OCI-LY7 (cell line): ENCODE measurements around the gene LPIN2. TPM values are rescaled to one million over a fixed set of nuclear protein-coding genes. Genes with fewer than 3 reads are reported as not detected.

Source experiments
- BruUV-seq: library from RNA; stranded (reverse); fragments of 400-500 nt; replicated peaks from 2 replicates; lab custom pipeline; 2021; lab: Mats Ljungman, UMichigan
- CTCF ChIA-PET: fragments of 300-600 bp; sonication (Branson Sonifier 250); formaldehyde crosslinking; loops from one replicate; lab custom pipeline; 2022; ENCODE audit warnings: antibody characterized with exemption; ENCODE audit not compliant: unreplicated experiment; lab: Charles Lee
- POLR2A ChIA-PET: fragments of 300-600 bp; sonication (Branson Sonifier 250); formaldehyde crosslinking; loops from one replicate; lab custom pipeline; 2022; ENCODE audit warnings: antibody characterized with exemption; lab: Charles Lee
- DNase-seq: peaks from one replicate; pipeline ENCODE4 v3.0.0-alpha.2; 2015; ENCODE audit warnings: low spot score
- H2AFZ ChIP-seq: fragments of 200-600 bp; sonication (generic), shearing (Covaris generic); 2 replicates; pipeline ENCODE4 v1.6.1; 2014; ENCODE audit warnings: mild to moderate bottlenecking, antibody characterized with exemption, low read length, moderate library complexity
- H3K27ac ChIP-seq: fragments of 200-600 bp; sonication (generic); 2 replicates; pipeline ENCODE4 v1.5.1; 2014; ENCODE audit warnings: mixed run types, low read depth, mild to moderate bottlenecking, moderate library complexity, low read length, inconsistent platforms; ENCODE audit not compliant: poor library complexity, severe bottlenecking
- H3K36me3 ChIP-seq: fragments of 200-600 bp; sonication (generic); 2 replicates; pipeline ENCODE4 v1.6.1; 2014; ENCODE audit warnings: mild to moderate bottlenecking, antibody characterized with exemption, low read length, moderate library complexity, mixed read lengths; ENCODE audit not compliant: insufficient read depth
- H3K4me1 ChIP-seq: fragments of 200-600 bp; sonication (generic); 2 replicates; pipeline ENCODE4 v1.5.1; 2014; ENCODE audit warnings: mild to moderate bottlenecking, low read length; ENCODE audit not compliant: insufficient read depth, poor library complexity, severe bottlenecking
- H3K4me2 ChIP-seq: fragments of 200-600 bp; sonication (generic); 2 replicates; pipeline ENCODE4 v1.6.1; 2014; ENCODE audit warnings: mild to moderate bottlenecking, low read length
- H3K4me3 ChIP-seq: fragments of 200-600 bp; sonication (generic); 2 replicates; pipeline ENCODE4 v1.5.1; 2014; ENCODE audit warnings: mild to moderate bottlenecking, low read depth, low read length; ENCODE audit not compliant: poor library complexity, severe bottlenecking
- H3K79me2 ChIP-seq: fragments of 200-600 bp; sonication (generic); 2 replicates; pipeline ENCODE4 v1.6.1; 2016; ENCODE audit warnings: low read depth, mild to moderate bottlenecking, low read length, moderate library complexity, mixed read lengths; ENCODE audit not compliant: insufficient read depth
- H3K9me2 ChIP-seq: fragments of 200-600 bp; sonication (generic); 2 replicates; pipeline ENCODE4 v1.6.1; 2016; ENCODE audit warnings: mild to moderate bottlenecking, low read length, mixed read lengths; ENCODE audit not compliant: insufficient read depth
- H3K9me3 ChIP-seq: fragments of 200-600 bp; sonication (generic); 2 replicates; pipeline ENCODE4 v1.6.1; 2014; ENCODE audit warnings: mild to moderate bottlenecking, mixed run types, low read length, mixed read lengths
- H4K20me1 ChIP-seq: fragments of 200-600 bp; sonication (generic); 2 replicates; pipeline ENCODE4 v1.6.1; 2014; ENCODE audit warnings: mild to moderate bottlenecking, antibody characterized with exemption, low read length, moderate library complexity, mixed read lengths; ENCODE audit not compliant: insufficient read depth
- CTCF ChIP-seq: fragments of 200-600 bp; sonication (generic); conservative IDR thresholded peaks from 2 replicates; pipeline ENCODE4 v1.5.1; 2014; ENCODE audit warnings: mild to moderate bottlenecking, antibody characterized with exemption, low read length, moderate library complexity, mixed read lengths
- EZH2phosphoT487 ChIP-seq: fragments of 200-600 bp; sonication (generic); IDR thresholded peaks from 2 replicates; pipeline ENCODE4 v1.6.1; 2018; ENCODE audit warnings: low read depth, borderline replicate concordance, mild to moderate bottlenecking, mixed run types, antibody characterized with exemption, low read length, moderate library complexity, mixed read lengths
- intact Hi-C: fragments of 100-400 bp; cut with micrococcal nuclease; formaldehyde crosslinking; loops from one replicate; pipeline ENCODE4 v1.10.0; 2022; ENCODE audit not compliant: unreplicated experiment
- total RNA-seq, 2 experiments: library from RNA; depleted of rRNA in 1 of 2; stranded (reverse); fragments of >200 nt in 1 of 2; shearing (Covaris generic) in 1 of 2; gene quantifications; 2 replicates each; pipeline ENCODE4 v1.2.3, GENCODE V29; 2014 to 2022

LPIN2 gene
- total RNA-seq, 2 experiments from 2014 or later = 18.9 to 20.1 TPM

- Histone ChIP-seq H3K79me2 (peaks cover 64% of the 10 kb centered on the region; the same call in 1 of the 2 replicates), H3K4me3 (peak overlapping the region; percentile 12), H3K9me2 (no peaks in the 10 kb centered on the region), H4K20me1 (peaks cover 3% of the 10 kb centered on the region; the same call in 1 of the 2 replicates), H3K4me2 (peak overlapping the region; percentile 55), H3K36me3 (no peaks in the 10 kb centered on the region; the same call in 1 of the 2 replicates), H2AFZ (peak overlapping the region; percentile 40; the same call in 1 of the 2 replicates), H3K9me3 (no peaks in the 10 kb centered on the region), H3K4me1 (peaks cover 72% of the 10 kb centered on the region), H3K27ac (peak overlapping the region; percentile 62)
- CTCF ChIA-PET = no interaction called here
- TF ChIP-seq EZH2phosphoT487 = no peak
- TF ChIP-seq CTCF = no peak
- POLR2A ChIA-PET = interaction anchor here (0.9 to 13.3 kb wide), 8 partner anchors 9 to 466 kb away, joined by 3 to 158 read pairs (median 4); no protein-coding TSS in a partner anchor
- BruUV-seq = no TSS peak
- peak; percentile 29 for DNase-seq
- intact Hi-C loops = no loop called here
Measured at GRCh38 chr18:2981212-2981728, 31.7 kb downstream of the LPIN2 start.

GRCh38 chr18:2979871-2980790 lies 32.8 kb downstream of the LPIN2 start:
- peak overlapping the region; percentile 55 for H3K4me2 ChIP-seq

More at GRCh38 chr18:2979871-2980790, 32.8 kb downstream of the LPIN2 start:
- Histone ChIP-seq H3K79me2 (peaks cover 60% of the 10 kb centered on the region; the same call in 1 of the 2 replicates), H3K36me3 (no peaks in the 10 kb centered on the region; the same call in 1 of the 2 replicates), H4K20me1 (no peaks in the 10 kb centered on the region), H3K9me3 (no peaks in the 10 kb centered on the region), H2AFZ (peak overlapping the region; percentile 31; the same call in 1 of the 2 replicates), H3K9me2 (no peaks in the 10 kb centered on the region), H3K4me3 (peak overlapping the region; percentile 12), H3K27ac (peak overlapping the region; percentile 62), H3K4me1 (peaks cover 68% of the 10 kb centered on the region)
- ChIA-PET POLR2A (interaction anchor here (0.7 to 13.3 kb wide), 12 partner anchors 8 to 993 kb away, joined by 3 to 158 read pairs (median 4); no protein-coding TSS in a partner anchor), CTCF (interaction anchor here (1.4 to 1.5 kb wide), 2 partner anchors 11 to 19 kb away, joined by 3 read pairs; no protein-coding TSS in a partner anchor)
- no peak for TF ChIP-seq EZH2phosphoT487
- no peak for TF ChIP-seq CTCF
- intact Hi-C loops = loop anchor here (1.0 to 10.0 kb wide), 2 partner anchors 17 to 325 kb away; partner anchors contain the start of gene SMCHD1
- DNase-seq = peak; percentile 72
- BruUV-seq = no TSS peak
